HEK293 (cell line): ENCODE measurements around the gene DSEL.

ENCODE experiments used
- CTCF ChIA-PET: fragments of 350-600 bp; formaldehyde crosslinking; extraction: SDS; loops from one replicate; lab custom pipeline; 2021; ENCODE audit warnings: antibody characterized with exemption; lab: Yijun Ruan, JAX
- POLR2A ChIA-PET: fragments of 300-600 bp; formaldehyde crosslinking; extraction: SDS; loops from one replicate; lab custom pipeline; 2020; ENCODE audit warnings: antibody characterized with exemption, inconsistent platforms; lab: Yijun Ruan, JAX
- H3K27ac ChIP-seq: fragments of 200-500 bp; sonication (Bioruptor generic); 2 replicates; pipeline ENCODE4 v1.5.1; 2014; ENCODE audit warnings: low read depth, low read length, control low read depth, inconsistent platforms; ENCODE audit errors: extremely low read depth
- H3K36me3 ChIP-seq, 2 experiments: fragments of 200-500 bp in 1 of 2; sonication (Bioruptor generic) in 1 of 2; 1 replicate in 1 of 2; 2 replicates in 1 of 2; pipeline ENCODE4 v1.5.1; 2014 to 2017; ENCODE audit warnings: inconsistent platforms in 2 of 2, low read length in 2 of 2; ENCODE audit not compliant: control insufficient read depth in 2 of 2, insufficient read depth in 1 of 2
- H3K4me1 ChIP-seq: fragments of 200-500 bp; sonication (Bioruptor generic); 2 replicates; pipeline ENCODE4 v1.5.1; 2014; ENCODE audit warnings: mild to moderate bottlenecking, low read length, inconsistent platforms; ENCODE audit not compliant: control insufficient read depth, insufficient read depth
- H3K4me3 ChIP-seq: 2 replicates; pipeline ENCODE4 v1.5.1; 2011; ENCODE audit warnings: low read depth, mild to moderate bottlenecking, control low read depth, low read length, moderate library complexity
- H3K9me3 ChIP-seq: fragments of 200-500 bp; sonication (Bioruptor generic); 2 replicates; pipeline ENCODE4 v1.5.1; 2014; ENCODE audit warnings: low read depth, low read length, inconsistent platforms; ENCODE audit not compliant: control insufficient read depth, insufficient read depth
- GFI1B ChIP-seq: fragments of 450-650 bp; formaldehyde crosslinking; IDR thresholded peaks from 2 replicates; pipeline ENCODE4 v1.5.1; 2016; ENCODE audit warnings: missing biosample characterization, missing genetic modification characterization
- KLF9 ChIP-seq: fragments of 450-650 bp; formaldehyde crosslinking; IDR thresholded peaks from 2 replicates; pipeline ENCODE4 v1.5.1; 2016; ENCODE audit warnings: missing biosample characterization, missing genetic modification characterization, low read depth
- OVOL3 ChIP-seq: fragments of 450-650 bp; formaldehyde crosslinking; IDR thresholded peaks from 2 replicates; pipeline ENCODE4 v1.5.1; 2016; ENCODE audit warnings: missing biosample characterization, missing genetic modification characterization
- SP2 ChIP-seq: fragments of 450-650 bp; formaldehyde crosslinking; IDR thresholded peaks from 2 replicates; pipeline ENCODE4 v1.5.1; 2016; ENCODE audit warnings: missing biosample characterization, missing genetic modification characterization
- TSHZ1 ChIP-seq: fragments of 450-650 bp; formaldehyde crosslinking; IDR thresholded peaks from 2 replicates; pipeline ENCODE4 v1.5.1; 2016; ENCODE audit warnings: missing biosample characterization, missing genetic modification characterization, borderline replicate concordance
- ZFP37 ChIP-seq: fragments of 450-650 bp; formaldehyde crosslinking; IDR thresholded peaks from 2 replicates; pipeline ENCODE4 v1.5.1; 2016; ENCODE audit warnings: missing biosample characterization, missing genetic modification characterization
- ZFP41 ChIP-seq: fragments of 450-650 bp; formaldehyde crosslinking; IDR thresholded peaks from 2 replicates; pipeline ENCODE4 v1.5.1; 2016; ENCODE audit warnings: missing biosample characterization, missing genetic modification characterization, borderline replicate concordance
- ZNF10 ChIP-seq: fragments of 450-650 bp; formaldehyde crosslinking; IDR thresholded peaks from 2 replicates; pipeline ENCODE4 v1.5.1; 2017; ENCODE audit warnings: missing biosample characterization, missing genetic modification characterization
- ZNF112 ChIP-seq: fragments of 450-650 bp; formaldehyde crosslinking; IDR thresholded peaks from 2 replicates; pipeline ENCODE4 v1.5.0; 2017; ENCODE audit warnings: missing biosample characterization, missing genetic modification characterization
- ZNF138 ChIP-seq: fragments of 450-650 bp; formaldehyde crosslinking; IDR thresholded peaks from 2 replicates; pipeline ENCODE4 v1.5.1; 2016; ENCODE audit warnings: missing biosample characterization, missing genetic modification characterization, borderline replicate concordance
- ZNF19 ChIP-seq: fragments of 450-650 bp; formaldehyde crosslinking; IDR thresholded peaks from 2 replicates; pipeline ENCODE4; 2016; ENCODE audit warnings: missing biosample characterization, missing genetic modification characterization, low read depth
- ZNF202 ChIP-seq: fragments of 450-650 bp; formaldehyde crosslinking; IDR thresholded peaks from 2 replicates; pipeline ENCODE4 v1.5.1; 2016; ENCODE audit warnings: missing biosample characterization, missing genetic modification characterization, borderline replicate concordance
- ZNF324 ChIP-seq: fragments of 450-650 bp; formaldehyde crosslinking; IDR thresholded peaks from 2 replicates; pipeline ENCODE4 v1.5.1; 2016; ENCODE audit warnings: missing biosample characterization, missing genetic modification characterization
- ZNF354C ChIP-seq: fragments of 450-650 bp; formaldehyde crosslinking; IDR thresholded peaks from 2 replicates; pipeline ENCODE4 v1.5.1; 2016; ENCODE audit warnings: missing biosample characterization, missing genetic modification characterization, low read depth, borderline replicate concordance
- ZNF555 ChIP-seq: fragments of 450-650 bp; formaldehyde crosslinking; conservative IDR thresholded peaks from 2 replicates; pipeline ENCODE4 v1.5.1; 2017; ENCODE audit warnings: missing biosample characterization, mild to moderate bottlenecking, missing genetic modification characterization, inconsistent platforms
- ZNF560 ChIP-seq: fragments of 450-650 bp; formaldehyde crosslinking; IDR thresholded peaks from 2 replicates; pipeline ENCODE4 v1.5.1; 2017; ENCODE audit warnings: missing biosample characterization, missing genetic modification characterization, borderline replicate concordance
- ZNF596 ChIP-seq: fragments of 450-650 bp; IDR thresholded peaks from 2 replicates; pipeline ENCODE4 v1.5.0; 2018; ENCODE audit warnings: missing biosample characterization, mild to moderate bottlenecking, missing genetic modification characterization, moderate library complexity
- ZNF600 ChIP-seq: fragments of 450-650 bp; formaldehyde crosslinking; IDR thresholded peaks from 2 replicates; pipeline ENCODE4 v1.5.1; 2016; ENCODE audit warnings: missing biosample characterization, missing genetic modification characterization
- ZNF623 ChIP-seq: fragments of 450-650 bp; formaldehyde crosslinking; IDR thresholded peaks from 2 replicates; pipeline ENCODE4 v1.5.1; 2016; ENCODE audit warnings: missing biosample characterization, missing genetic modification characterization
- ZNF626 ChIP-seq: fragments of 450-650 bp; sonication (Bioruptor Pico); formaldehyde crosslinking; IDR thresholded peaks from 2 replicates; pipeline ENCODE4 v1.5.1; 2018; ENCODE audit warnings: missing biosample characterization, missing genetic modification characterization, inconsistent platforms
- ZNF658 ChIP-seq: fragments of 450-650 bp; formaldehyde crosslinking; IDR thresholded peaks from 2 replicates; pipeline ENCODE4; 2016; ENCODE audit warnings: missing biosample characterization, missing genetic modification characterization
- ZNF704 ChIP-seq: fragments of 450-650 bp; formaldehyde crosslinking; IDR thresholded peaks from 2 replicates; pipeline ENCODE4 v1.5.1; 2016; ENCODE audit warnings: missing biosample characterization, missing genetic modification characterization
- ZSCAN16 ChIP-seq: fragments of 450-650 bp; formaldehyde crosslinking; IDR thresholded peaks from 2 replicates; pipeline ENCODE4 v1.5.1; 2016; ENCODE audit warnings: missing biosample characterization, missing genetic modification characterization
- ZXDB ChIP-seq: fragments of 450-650 bp; formaldehyde crosslinking; IDR thresholded peaks from 2 replicates; pipeline ENCODE4 v1.5.1; 2016; ENCODE audit warnings: missing biosample characterization, missing genetic modification characterization

The DSEL gene

GRCh38 chr18:67500522-67501205 lies 15.9 kb downstream of the DSEL start:
- H3K9me3 ChIP-seq, result no peaks in the 10 kb centered on the region
- ChIA-PET POLR2A (no interaction called here), CTCF (interaction anchor here (0.5 kb wide), 1 partner anchor 76 kb away, joined by 3 read pairs; no protein-coding TSS in a partner anchor)
- H3K4me1 ChIP-seq, result no peaks in the 10 kb centered on the region
- H3K36me3 ChIP-seq, result no peaks in the 10 kb centered on the region
- H3K27ac ChIP-seq, result no peak overlapping the region
- TF ChIP-seq ZFP41 (tag by site-specific recombination), result no peak
- no peak for TF ChIP-seq TSHZ1
- no peak for TF ChIP-seq KLF9 (tag by site-specific recombination)
- no peak for TF ChIP-seq ZNF10 (tag by site-specific recombination)
- TF ChIP-seq OVOL3 (tag by site-specific recombination), result no peak
- no peak for TF ChIP-seq ZNF555 (tag by site-specific recombination)
- TF ChIP-seq ZFP37 (tag by site-specific recombination), result no peak
- TF ChIP-seq ZNF202 (tag by site-specific recombination), result no peak
- no peak for TF ChIP-seq ZNF704
- no peak for TF ChIP-seq ZNF324 (tag by site-specific recombination)
- no peak for TF ChIP-seq ZNF658 (tag by site-specific recombination)
- no peak for TF ChIP-seq ZNF596 (tag by site-specific recombination)
- H3K4me3 ChIP-seq, result no peak overlapping the region

- no peaks in the 10 kb centered on the region for H3K36me3 ChIP-seq
- CTCF ChIA-PET, result no interaction called here
- H3K9me3 ChIP-seq, result no peaks in the 10 kb centered on the region
- H3K27ac ChIP-seq, result no peak overlapping the region
- no peaks in the 10 kb centered on the region for H3K4me1 ChIP-seq
- POLR2A ChIA-PET, result no interaction called here
- TF ChIP-seq ZNF600 (tag by site-specific recombination), result no peak
- TF ChIP-seq ZNF626 (tag by site-specific recombination), result no peak
- TF ChIP-seq SP2 (tag by site-specific recombination), result no peak
- TF ChIP-seq ZSCAN16 (tag by site-specific recombination), result no peak
- no peak for TF ChIP-seq ZNF19
- TF ChIP-seq ZNF623 (tag by site-specific recombination), result no peak
- TF ChIP-seq ZNF112 (tag by site-specific recombination), result no peak
- no peak for TF ChIP-seq ZNF138 (tag by site-specific recombination)
- TF ChIP-seq ZXDB (tag by site-specific recombination), result no peak
- no peak for TF ChIP-seq GFI1B (tag by site-specific recombination)
- TF ChIP-seq ZNF354C (tag by site-specific recombination), result no peak
- TF ChIP-seq ZNF560, result no peak
- H3K4me3 ChIP-seq, result no peak overlapping the region
These were observed 20.1 kb downstream of the DSEL start for GRCh38 chr18:67496469-67496868.
